LNCAP (cell line): Measurements from ENCODE around the gene DLGAP1.

Experiments used
- TF ChIP-seq, protein P1 (sequence below): fragments of 450-650 bp; IDR thresholded peaks from 2 replicates; pipeline ENCODE4 v1.5.1; 2017; ENCODE audit warnings: mild to moderate bottlenecking

The DLGAP1 gene

DNA sequence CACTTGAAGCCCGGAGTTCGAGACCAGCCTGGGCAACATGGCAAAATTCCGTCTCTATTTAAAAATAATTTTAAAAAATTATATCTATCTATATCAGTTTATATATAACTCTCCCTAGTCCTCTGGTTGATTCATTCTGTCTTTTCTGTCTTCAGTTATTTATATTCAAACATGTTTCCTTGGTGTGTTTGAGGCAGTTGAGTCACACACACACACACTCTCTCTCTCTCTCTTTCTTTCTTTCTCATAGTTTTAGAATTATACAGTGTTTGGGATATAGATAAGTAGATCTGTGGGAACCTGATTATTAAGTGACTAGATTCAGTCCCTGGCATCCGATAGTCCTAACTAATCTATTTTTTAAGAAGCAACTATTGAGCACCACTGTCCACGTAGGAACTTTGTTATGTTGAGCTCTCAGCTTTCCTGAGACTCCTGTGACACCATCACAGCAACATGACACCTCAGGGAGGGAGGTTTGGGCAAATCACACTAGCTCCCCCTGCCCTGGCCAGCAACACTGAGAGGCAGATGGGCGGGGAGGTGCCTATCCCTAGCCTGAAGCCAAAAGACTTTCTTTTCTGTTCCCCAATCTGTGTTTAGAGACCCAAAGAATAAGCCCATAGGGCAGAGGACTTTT is 482.7 kb downstream of the DLGAP1 start:
- TF ChIP-seq, protein P1, sequence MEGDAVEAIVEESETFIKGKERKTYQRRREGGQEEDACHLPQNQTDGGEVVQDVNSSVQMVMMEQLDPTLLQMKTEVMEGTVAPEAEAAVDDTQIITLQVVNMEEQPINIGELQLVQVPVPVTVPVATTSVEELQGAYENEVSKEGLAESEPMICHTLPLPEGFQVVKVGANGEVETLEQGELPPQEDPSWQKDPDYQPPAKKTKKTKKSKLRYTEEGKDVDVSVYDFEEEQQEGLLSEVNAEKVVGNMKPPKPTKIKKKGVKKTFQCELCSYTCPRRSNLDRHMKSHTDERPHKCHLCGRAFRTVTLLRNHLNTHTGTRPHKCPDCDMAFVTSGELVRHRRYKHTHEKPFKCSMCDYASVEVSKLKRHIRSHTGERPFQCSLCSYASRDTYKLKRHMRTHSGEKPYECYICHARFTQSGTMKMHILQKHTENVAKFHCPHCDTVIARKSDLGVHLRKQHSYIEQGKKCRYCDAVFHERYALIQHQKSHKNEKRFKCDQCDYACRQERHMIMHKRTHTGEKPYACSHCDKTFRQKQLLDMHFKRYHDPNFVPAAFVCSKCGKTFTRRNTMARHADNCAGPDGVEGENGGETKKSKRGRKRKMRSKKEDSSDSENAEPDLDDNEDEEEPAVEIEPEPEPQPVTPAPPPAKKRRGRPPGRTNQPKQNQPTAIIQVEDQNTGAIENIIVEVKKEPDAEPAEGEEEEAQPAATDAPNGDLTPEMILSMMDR = no peak

DNA sequence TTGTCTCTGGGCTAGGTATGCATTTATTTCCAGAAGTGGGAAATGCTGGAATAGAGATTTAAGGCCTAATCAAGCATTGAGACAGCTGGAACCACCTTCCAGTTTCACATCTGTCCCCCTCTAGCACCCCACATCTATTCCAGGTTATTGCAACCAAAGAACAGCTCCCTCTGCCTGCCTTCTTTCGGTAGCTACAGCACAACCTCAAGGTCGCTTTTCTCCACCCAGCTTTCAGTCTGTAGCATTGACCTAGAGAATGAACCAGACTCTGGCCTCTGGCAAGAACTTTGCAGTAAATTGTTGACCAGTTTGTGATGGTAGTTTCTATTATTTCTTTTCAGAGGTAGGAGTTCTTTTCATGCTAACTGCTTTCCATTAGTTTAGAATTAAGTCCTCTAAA is 484.2 kb downstream of the DLGAP1 start:
- TF ChIP-seq, protein P1 = no peak

DNA sequence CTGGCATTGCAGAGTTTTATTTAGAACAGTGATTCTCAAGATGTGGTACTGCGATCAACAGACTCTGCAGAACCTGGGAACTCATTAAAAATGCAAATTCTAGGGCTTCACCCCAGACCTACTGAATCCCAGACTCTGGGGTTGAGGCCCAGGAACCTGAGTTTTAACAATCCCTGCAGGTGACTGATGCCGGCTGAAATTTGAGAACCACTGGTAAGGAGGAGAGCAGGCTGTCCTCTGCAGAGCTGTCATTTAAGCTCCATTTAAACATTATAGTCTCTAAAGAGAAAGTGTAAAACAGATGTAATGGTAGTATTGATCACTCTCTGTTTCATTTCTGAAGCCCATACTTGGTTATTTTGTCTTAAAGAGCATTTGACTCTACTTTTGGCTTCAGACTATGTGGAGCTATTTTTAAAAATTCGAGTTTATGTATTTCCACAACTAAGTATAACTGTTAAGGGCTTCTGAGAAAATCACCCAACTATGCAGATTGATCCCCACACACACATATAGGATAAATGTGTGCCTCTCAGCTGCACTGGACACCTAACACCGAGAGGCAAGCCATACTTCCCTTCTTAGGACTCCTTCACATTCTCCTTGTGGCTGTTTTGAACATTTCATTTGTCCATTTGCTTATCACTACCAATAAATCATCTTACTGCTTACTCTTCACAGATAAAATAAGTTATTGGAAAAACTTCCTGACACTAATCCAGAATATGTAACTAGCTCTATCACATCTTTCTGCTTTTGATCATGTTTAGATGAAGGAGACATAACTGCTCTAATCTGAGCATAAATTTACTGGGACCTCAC is 487.5 kb downstream of the DLGAP1 start:
- TF ChIP-seq, protein P1 = no peak

DNA sequence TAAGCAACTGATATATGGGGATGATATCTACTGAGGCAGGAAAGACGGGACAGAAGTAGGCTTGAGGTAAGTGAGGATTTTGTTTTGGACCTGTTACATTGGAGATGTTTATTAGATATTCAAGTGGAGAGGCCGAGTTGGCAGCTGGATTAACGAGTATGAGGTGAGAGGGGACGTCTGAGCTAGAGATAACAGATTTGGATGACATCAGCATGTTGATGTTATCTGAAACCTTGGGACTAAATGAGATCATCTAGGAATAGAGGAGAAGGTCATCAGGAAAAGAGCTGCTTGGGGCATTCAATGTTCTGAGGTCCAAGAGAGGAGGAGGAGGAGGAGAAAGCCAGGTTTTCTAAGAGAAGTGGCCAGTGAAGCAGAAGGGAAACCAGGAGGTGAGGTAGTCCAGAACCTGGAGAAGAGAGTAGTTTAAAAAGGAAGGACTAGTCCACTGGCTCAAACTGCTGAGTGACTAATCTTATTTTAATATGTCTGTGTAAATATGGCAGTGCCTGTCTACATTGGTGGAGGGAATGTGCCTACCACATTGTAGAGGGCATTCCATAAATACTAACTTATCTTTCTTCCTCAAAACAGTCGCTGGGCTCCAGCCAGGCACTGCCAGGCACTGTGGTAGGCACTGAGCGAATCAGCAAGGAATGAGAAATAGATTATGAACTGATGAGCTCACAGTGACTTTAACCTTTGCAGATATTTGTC is 488.3 kb downstream of the DLGAP1 start:
- TF ChIP-seq, protein P1 = no peak

DNA sequence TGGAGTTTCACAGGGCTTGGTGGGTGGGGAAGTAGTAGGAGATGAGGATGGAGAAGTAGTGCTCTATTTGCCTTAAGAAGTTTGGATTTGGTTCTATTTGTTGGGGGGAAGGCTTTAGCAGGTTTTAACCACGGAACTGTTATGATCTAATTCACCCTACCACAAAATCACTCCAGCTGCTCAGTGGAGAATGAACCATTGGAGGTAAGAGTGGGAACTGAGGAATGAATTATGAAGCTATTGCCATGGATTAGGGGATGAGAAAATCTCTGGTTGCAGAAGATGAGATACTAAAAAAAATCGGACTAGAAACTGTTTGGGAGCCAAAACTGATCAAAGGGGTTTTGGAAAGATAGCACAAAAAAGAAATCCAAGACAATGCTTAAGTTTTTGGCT is 488.9 kb downstream of the DLGAP1 start:
- TF ChIP-seq, protein P1 = no peak

DNA sequence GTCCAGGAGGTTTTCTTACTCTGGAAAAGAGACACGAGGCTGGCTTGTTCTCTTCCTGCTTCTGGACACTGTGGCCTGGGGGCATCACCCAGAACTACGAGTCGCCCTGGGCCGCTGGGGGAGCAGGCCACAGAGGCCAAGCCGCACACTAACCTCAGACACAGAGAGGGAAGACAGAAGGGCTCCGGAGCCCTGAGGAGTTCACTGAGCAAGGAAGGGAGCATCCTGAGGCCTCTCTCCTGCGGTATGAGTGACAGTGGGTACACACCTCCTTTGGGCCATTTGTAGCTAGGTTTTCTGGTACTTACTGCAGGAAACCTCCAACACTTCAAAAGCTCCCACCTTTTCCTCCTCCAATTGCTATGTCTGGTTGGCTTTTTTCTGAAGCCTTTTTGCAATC is 494.1 kb downstream of the DLGAP1 start:
- TF ChIP-seq, protein P1 = no peak

DNA sequence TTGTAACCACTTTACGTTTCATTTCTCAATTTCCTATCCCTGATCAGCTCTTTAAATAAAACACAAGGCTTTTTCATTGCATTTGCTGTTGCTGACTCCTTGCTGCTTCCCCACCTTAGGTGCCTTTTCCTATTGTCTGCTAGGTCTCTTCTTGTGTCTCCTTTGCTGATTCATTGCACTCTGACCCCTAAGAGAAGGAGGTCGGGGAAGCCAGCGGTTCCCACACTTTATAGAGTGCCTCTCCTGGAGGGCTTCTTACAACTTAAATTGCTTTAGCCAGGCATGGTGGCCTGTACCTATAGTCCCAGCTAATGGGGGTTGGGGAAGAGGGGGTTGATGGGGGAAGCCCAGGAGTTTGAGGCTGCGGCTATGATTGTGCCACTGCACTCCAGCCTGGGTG is 495.0 kb downstream of the DLGAP1 start:
- TF ChIP-seq, protein P1 = no peak
